Muscle layer of duodenum (tissue), 2 donors: Measurements from ENCODE around the gene RASA1.
A peak's percentile ranks its signal among the peaks of the same experiment; 100 is the strongest.

Source experiments
- H3K27ac ChIP-seq: one replicate; pipeline ENCODE4 v1.7.0; 2013; ENCODE audit warnings: mild to moderate bottlenecking, low read length
- H3K27me3 ChIP-seq: one replicate; pipeline ENCODE4 v1.7.0; 2013; ENCODE audit warnings: low read depth, mild to moderate bottlenecking, control low read depth, low read length
- H3K36me3 ChIP-seq, 2 donors: one replicate each; pipeline ENCODE4 v1.7.0; 2013; ENCODE audit warnings: low read length in 2 of 2, control low read depth in 1 of 2, mild to moderate bottlenecking in 1 of 2; ENCODE audit not compliant: insufficient read depth in 2 of 2, control insufficient read depth in 1 of 2
- H3K4me1 ChIP-seq, 2 donors: one replicate each; pipeline ENCODE4 v1.7.0; 2013; ENCODE audit warnings: low read length in 2 of 2, mild to moderate bottlenecking in 2 of 2, control low read depth in 1 of 2, moderate library complexity in 1 of 2; ENCODE audit not compliant: insufficient read depth in 2 of 2, control insufficient read depth in 1 of 2
- H3K4me3 ChIP-seq, 2 donors: one replicate each; pipeline ENCODE4 v1.7.0; 2013; ENCODE audit warnings: low read length in 2 of 2, low read depth in 1 of 2, mild to moderate bottlenecking in 1 of 2
- H3K9me3 ChIP-seq, 2 donors: one replicate each; pipeline ENCODE4 v1.7.0; 2013; ENCODE audit warnings: low read length in 2 of 2, control low read depth in 1 of 2, mild to moderate bottlenecking in 1 of 2; ENCODE audit not compliant: control insufficient read depth in 1 of 2
- donor health status: healthy.

The RASA1 gene

GRCh38 chr5:87321605-87322004, 53.9 kb downstream of the RASA1 start:
- no peak overlapping the region for H3K4me3 ChIP-seq
- no peaks in the 10 kb centered on the region for H3K27me3 ChIP-seq
- H3K9me3 ChIP-seq: no peaks in the 10 kb centered on the region
- no peak overlapping the region for H3K27ac ChIP-seq
- no peaks in the 10 kb centered on the region for H3K36me3 ChIP-seq
- peaks cover 0 to 4% of the 10 kb centered on the region in 2 donors for H3K4me1 ChIP-seq

DNA sequence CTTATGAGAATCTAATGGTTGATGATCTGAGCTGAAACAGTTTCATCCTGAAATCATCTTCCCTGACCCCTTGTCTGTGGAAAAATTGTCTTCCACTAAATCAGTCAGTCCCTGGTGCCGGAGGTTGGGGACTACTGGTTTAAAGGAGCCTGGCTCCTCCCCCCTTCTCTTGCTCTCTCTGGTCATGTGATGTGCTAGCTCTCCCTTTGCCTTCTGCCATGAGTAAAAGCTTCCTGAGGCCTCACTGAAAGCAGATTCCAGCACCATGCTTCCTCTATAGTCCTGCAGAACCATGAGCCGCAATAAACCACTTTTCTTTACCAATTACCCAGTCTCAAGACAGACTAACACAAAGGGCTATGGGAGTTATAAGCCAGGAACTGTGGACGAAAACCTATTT, 54.7 kb downstream of the RASA1 start:
- Histone ChIP-seq H3K27me3 (no peaks in the 10 kb centered on the region), H3K9me3 (no peaks in the 10 kb centered on the region), H3K36me3 (no peaks in the 10 kb centered on the region), H3K4me3 (no peak overlapping the region), H3K4me1 (peaks cover 0 to 4% of the 10 kb centered on the region in 2 donors), H3K27ac (no peak overlapping the region)

GRCh38 chr5:87327998-87328397, 60.3 kb downstream of the RASA1 start:
- H3K9me3 ChIP-seq: no peaks in the 10 kb centered on the region
- no peaks in the 10 kb centered on the region for H3K27me3 ChIP-seq
- no peak overlapping the region for H3K27ac ChIP-seq
- H3K4me1 ChIP-seq: peaks cover 0 to 4% of the 10 kb centered on the region in 2 donors
- no peak overlapping the region for H3K4me3 ChIP-seq
- H3K36me3 ChIP-seq: no peaks in the 10 kb centered on the region

- Histone ChIP-seq H3K36me3 (peaks cover 4 to 6% of the 10 kb centered on the region in 2 donors), H3K9me3 (no peaks in the 10 kb centered on the region), H3K27ac (no peak overlapping the region), H3K27me3 (no peaks in the 10 kb centered on the region), H3K4me1 (peaks cover 0 to 4% of the 10 kb centered on the region in 2 donors), H3K4me3 (no peak overlapping the region)
These were observed 61.4 kb downstream of the RASA1 start for GRCh38 chr5:87329114-87329513.

DNA sequence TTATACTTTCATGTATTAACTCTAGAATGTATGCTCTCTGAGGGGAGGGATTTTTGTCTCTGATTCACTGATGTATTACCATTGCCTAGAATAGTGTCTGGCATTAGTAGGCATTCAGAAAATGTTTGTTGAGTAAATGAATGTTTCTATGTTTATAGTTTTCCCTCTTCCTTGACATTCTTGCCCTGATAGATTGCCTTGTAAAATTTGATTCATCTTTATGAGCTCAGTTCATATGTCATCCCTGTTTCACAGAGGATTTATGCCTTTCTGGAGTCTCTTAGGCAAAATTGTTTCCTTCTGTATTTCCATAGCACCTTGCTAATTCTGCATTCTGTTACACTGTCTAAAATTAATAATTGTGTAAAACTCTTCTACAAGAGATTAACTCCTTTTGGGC, 72.3 kb downstream of the RASA1 start:
- Histone ChIP-seq H3K4me1 (no peaks in the 10 kb centered on the region), H3K9me3 (no peaks in the 10 kb centered on the region), H3K36me3 (peaks cover 20 to 28% of the 10 kb centered on the region in 2 donors), H3K27ac (no peak overlapping the region), H3K27me3 (no peaks in the 10 kb centered on the region), H3K4me3 (no peak overlapping the region)

- H3K27ac ChIP-seq: no peak overlapping the region
- H3K36me3 ChIP-seq: peaks cover 20 to 30% of the 10 kb centered on the region in 2 donors
- H3K4me1 ChIP-seq: no peaks in the 10 kb centered on the region
- peak overlapping the region in 1 of 2 donors; percentile 24 for H3K4me3 ChIP-seq
- no peaks in the 10 kb centered on the region for H3K27me3 ChIP-seq
- no peaks in the 10 kb centered on the region for H3K9me3 ChIP-seq
These were observed 73.0 kb downstream of the RASA1 start for GRCh38 chr5:87340716-87341115.

- Histone ChIP-seq H3K36me3 (peaks cover 16 to 19% of the 10 kb centered on the region in 2 donors), H3K4me3 (no peak overlapping the region), H3K27me3 (no peaks in the 10 kb centered on the region), H3K27ac (no peak overlapping the region), H3K4me1 (peaks cover 0 to 3% of the 10 kb centered on the region in 2 donors), H3K9me3 (no peaks in the 10 kb centered on the region)
These were observed 79.6 kb downstream of the RASA1 start for GRCh38 chr5:87347272-87347671.

DNA sequence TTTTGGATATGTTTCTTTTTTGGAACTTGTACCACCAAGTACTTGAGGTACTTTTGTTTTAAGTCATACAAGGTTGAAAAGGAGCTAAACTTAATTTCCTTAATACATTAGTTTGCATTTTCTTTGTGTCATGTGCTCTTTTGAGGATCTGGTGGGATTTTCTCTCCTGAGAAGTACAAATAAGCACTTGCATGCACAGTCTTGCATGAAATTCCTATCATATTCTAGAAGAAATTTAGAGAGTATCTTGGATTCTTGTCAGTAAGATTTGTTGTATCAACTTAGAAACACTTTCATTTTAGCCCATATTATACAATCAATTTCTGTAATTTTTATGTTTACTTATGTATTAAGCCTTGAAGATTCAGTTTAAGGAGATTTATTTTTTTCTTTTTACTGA, 80.2 kb downstream of the RASA1 start:
- H3K36me3 ChIP-seq: peaks cover 16 to 19% of the 10 kb centered on the region in 2 donors
- no peak overlapping the region for H3K27ac ChIP-seq
- no peaks in the 10 kb centered on the region for H3K27me3 ChIP-seq
- no peak overlapping the region for H3K4me3 ChIP-seq
- H3K9me3 ChIP-seq: no peaks in the 10 kb centered on the region
- peaks cover 0 to 3% of the 10 kb centered on the region in 2 donors for H3K4me1 ChIP-seq

DNA sequence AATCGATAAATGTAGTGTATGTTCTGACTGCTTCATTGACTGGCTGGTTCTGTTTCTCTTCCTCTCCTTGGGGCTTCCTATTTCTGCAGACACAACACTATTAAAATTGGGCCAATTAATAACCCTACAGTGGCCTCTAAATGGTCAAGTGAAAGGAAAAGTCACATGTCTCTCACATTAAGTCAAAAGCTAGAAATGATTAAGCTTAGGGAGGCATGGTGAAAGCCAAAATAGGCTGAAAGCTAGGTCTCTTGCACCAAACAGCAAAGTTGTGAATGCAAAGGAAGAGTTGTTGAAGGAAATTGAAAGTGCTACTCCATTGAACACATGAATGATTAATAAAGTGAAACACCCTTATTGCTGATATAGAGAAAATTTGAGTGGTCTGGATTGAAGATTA, 86.8 kb downstream of the RASA1 start:
- Histone ChIP-seq H3K9me3 (no peaks in the 10 kb centered on the region), H3K4me1 (no peaks in the 10 kb centered on the region), H3K4me3 (no peak overlapping the region), H3K27ac (no peak overlapping the region), H3K36me3 (peaks cover 22 to 25% of the 10 kb centered on the region in 2 donors), H3K27me3 (no peaks in the 10 kb centered on the region)

DNA sequence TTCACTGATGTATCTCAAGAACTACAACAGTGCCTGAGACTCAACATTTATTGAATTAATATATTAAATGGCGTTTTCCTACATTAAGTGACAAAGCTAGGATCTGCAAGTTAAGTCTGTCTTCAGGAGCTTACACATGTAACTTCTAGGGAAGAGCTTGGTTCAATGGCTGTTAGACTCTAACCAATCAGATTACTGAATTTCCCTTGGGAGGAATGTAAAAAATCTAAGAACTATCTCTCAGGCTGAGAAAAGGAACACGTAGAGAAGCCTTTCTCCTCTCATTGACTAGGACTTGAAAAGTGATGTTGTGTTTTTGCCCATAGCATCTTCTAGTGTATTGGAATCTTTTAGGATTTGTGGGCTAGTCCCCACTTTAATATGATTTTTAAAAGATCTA, 91.4 kb downstream of the RASA1 start:
- Histone ChIP-seq H3K27ac (no peak overlapping the region), H3K4me1 (no peaks in the 10 kb centered on the region)

DNA sequence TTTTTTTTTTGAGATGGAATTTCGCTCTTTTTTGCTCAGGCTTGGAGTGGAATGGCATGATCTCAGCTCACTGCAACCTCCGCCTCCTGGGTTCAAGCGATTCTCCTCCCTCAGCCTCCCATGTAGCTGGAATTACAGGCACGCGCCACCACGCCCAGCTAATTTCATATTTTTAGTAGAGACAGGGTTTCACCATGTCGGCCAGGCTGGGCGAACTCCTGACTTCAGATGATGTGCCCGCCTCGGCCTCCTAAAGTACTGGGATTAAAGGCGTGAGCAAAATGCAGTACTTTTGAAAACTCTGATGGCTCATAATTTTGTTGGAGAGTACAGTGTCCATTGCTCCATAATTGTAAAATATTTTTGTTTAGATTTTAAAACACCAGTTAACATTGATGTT, 92.4 kb downstream of the RASA1 start:
- Histone ChIP-seq H3K36me3 (peaks cover 6 to 23% of the 10 kb centered on the region in 2 donors), H3K27ac (no peak overlapping the region), H3K9me3 (no peaks in the 10 kb centered on the region), H3K4me3 (no peak overlapping the region), H3K4me1 (no peaks in the 10 kb centered on the region), H3K27me3 (no peaks in the 10 kb centered on the region)

More for the DNA sequence above, 91.4 kb downstream of the RASA1 start:
- H3K36me3 ChIP-seq: peaks cover 8 to 22% of the 10 kb centered on the region in 2 donors
- no peaks in the 10 kb centered on the region for H3K27me3 ChIP-seq
- H3K4me3 ChIP-seq: no peak overlapping the region
- no peaks in the 10 kb centered on the region for H3K9me3 ChIP-seq

GRCh38 chr5:87361031-87361445, 93.4 kb downstream of the RASA1 start:
- Histone ChIP-seq H3K36me3 (peaks cover 0 to 15% of the 10 kb centered on the region in 2 donors), H3K27ac (no peak overlapping the region), H3K9me3 (no peaks in the 10 kb centered on the region), H3K4me1 (no peaks in the 10 kb centered on the region), H3K27me3 (no peaks in the 10 kb centered on the region), H3K4me3 (no peak overlapping the region)
